ENCODE measurements around the gene ZBTB49.
"Not testable (repeated sequence)": the region's sequence is repeated elsewhere in the genome, so short reads cannot be mapped to it uniquely, and the experiment has no call there.

The ZBTB49 gene, protein sequence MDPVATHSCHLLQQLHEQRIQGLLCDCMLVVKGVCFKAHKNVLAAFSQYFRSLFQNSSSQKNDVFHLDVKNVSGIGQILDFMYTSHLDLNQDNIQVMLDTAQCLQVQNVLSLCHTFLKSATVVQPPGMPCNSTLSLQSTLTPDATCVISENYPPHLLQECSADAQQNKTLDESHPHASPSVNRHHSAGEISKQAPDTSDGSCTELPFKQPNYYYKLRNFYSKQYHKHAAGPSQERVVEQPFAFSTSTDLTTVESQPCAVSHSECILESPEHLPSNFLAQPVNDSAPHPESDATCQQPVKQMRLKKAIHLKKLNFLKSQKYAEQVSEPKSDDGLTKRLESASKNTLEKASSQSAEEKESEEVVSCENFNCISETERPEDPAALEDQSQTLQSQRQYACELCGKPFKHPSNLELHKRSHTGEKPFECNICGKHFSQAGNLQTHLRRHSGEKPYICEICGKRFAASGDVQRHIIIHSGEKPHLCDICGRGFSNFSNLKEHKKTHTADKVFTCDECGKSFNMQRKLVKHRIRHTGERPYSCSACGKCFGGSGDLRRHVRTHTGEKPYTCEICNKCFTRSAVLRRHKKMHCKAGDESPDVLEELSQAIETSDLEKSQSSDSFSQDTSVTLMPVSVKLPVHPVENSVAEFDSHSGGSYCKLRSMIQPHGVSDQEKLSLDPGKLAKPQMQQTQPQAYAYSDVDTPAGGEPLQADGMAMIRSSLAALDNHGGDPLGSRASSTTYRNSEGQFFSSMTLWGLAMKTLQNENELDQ
- total RNA-seq = 2.4 to 6.7 (median 4.5) reads per million in 17 experiments

DNA sequence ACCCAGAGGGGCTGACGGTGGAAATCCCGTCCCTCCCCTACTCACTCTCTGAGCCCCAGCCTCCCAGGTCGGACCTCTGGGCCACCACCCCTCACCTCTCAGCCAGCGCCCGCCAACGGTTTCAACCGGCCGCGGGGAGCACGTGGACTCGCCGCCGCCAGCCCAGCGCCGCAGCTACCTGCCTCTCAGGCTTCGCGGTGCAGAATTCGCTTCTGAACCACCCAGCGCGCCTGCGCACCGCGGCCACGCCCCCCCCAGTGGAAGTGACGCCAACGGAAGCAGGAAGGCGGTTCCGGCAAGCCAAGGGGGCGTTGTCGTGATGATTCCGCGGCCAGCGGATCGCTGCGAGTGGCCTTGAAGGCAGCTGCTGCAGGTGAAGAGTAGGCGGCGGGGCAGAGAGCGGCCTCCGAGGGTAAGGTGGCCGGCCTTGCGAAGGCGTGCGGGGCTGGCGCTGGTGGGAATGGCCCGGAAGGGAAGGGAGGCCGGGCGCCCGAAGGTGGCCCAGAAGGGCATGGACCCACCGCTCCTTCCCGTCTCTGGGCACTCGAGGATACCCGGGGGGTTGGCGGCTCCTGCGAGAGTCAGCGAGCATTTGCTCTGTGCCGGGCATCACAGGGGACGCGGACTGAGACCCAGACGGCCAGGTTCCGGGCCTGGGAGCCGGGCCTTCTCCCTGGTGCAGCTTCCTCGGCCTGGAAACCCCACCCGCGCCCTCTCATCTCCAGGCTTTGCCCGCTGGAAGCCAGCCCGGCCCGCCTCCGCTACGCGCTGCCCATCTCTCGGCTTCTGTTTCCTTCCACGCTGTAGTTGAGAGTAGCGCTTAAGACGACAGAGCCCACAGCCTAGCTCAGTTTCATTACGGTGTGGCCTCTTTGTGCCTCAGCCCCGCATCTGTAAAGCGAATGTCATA lies at the start of gene ZBTB49, which contains the start of gene LYAR:
Gene ZBTB49, plus strand, starts transcription at position 311 of the 910 bp plus-strand sequence. CDS start 9,695 bp downstream, outside the sequence.
Gene LYAR, minus strand, starts transcription at position 214 of the 910 bp plus-strand sequence. CDS start 6,412 bp downstream, outside the sequence.
- DNase-seq = peak; percentile 92 to 96 (median 95)

DNA sequence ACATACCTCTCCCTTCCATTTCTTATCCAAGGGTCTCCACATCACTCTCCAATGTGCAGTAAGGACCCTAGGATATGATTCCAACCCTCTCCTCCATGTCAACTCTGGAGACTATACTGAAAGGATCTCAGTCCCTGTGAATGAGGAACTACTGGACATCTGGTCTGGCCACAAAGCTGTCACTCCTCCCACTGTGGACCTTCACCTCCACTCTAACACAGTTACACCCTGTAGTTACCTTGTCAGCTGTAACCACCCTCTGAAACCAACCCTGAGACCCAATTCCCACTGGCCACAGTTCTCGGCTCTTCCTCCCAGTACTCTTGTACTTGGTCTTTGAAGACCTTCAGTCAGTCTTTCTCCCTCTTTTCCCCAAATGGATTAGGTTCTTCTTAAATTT lies 44.9 kb upstream of the ZBTB49 start:
- DNase-seq = peak in 1 of 4 experiments; percentile 45

DNA sequence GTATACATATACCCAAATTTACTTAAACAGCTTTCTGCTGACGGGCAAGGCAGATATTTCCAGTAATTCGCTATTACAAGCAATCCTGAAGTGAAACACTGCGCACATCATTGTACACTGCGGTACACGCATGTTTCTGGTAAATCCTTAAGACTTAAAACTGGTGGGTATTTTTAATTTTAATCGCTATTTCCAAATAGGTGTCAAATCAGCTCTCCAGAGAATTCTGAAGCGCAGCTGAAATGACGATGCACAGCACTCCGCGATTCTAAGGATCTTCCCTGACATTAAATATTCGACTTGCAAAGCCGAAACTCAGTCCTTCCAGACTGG lies 42.4 kb upstream of the ZBTB49 start:
- no peak for DNase-seq

DNA sequence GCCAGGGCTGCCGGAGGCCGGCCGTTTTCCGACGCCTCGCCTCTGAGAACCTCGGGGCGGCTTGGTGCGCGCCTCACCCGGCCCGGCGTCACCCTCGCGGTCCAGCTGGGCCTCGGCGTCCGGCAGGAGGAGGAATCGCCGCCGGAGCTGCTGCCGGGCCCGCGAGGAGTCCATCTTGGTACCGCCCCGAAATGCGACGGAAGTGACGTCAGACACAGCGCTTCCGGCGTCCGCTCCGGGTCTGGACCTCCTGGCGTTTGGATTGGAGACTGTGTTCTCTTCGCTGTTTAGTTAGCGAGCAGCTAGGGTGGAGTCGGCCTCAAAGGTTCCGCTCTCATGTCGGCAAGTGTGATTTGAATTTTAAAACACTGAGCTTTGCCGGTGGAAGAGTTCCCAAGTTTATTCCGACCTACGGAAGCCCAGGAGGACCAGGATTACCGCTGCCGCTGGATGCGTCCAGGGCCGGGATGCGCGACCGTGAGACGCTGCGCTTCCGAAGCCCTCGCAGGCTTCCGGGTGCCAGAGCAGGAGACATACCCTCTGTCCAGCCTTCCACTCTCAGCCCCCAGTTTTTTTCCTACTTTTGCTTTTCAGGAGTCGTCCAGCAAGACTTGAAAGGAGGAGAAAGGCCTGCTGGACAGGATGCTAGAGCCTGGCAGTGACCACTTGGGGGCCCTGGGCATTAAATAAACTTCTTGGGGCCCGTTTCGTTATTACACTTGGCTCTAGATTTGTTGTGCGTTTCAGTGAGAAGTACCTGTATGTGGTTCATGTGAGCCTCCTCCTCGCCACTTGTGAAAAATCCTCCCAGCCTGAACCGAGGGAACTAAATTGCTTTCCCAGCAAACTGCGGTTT lies 41.8 kb upstream of the ZBTB49 start, which contains the start of gene TMEM128:
Gene TMEM128, minus strand, starts transcription at position 195 of the 856 bp plus-strand sequence. Its CDS starts 21 bp downstream, at position 174.
- peak; percentile 94 to 96 (median 96) for DNase-seq

DNA sequence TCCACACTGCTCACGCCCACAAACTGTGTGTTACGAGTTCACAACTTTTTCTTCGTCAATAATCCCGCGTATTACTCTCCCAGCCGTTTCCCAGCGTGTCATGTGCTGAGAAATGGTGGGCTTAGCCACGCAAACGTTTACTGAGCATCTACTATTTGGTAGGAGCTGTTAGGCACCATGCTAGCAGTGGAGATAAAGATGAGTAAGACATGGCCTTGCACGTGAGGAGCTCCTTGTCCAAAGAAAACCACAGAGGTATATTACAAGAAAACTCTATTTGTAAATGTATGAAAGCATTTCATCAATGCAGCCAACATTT lies 41.2 kb upstream of the ZBTB49 start:
- DNase-seq = peak in 1 of 4 experiments; percentile 29

DNA sequence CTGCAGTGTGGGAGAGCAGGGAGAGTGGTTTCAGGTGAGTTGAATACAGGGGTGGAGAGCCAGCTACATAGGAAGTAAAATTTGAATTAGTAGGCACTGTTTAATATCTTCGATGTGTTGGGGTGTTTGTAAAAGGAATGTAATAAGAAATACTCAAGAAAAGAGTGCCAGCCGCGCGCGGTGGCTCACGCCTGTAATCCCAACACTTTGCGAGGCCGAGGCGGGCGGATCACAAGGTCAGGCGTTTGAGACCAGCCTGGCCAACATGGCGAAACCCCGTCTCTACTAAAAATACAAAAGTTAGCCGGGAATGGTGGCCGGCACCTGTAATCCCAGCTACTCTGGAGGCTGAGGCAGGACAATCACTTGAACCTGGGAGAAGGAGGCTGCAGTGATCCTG lies 40.7 kb upstream of the ZBTB49 start:
- DNase-seq = not testable (repeated sequence)

DNA sequence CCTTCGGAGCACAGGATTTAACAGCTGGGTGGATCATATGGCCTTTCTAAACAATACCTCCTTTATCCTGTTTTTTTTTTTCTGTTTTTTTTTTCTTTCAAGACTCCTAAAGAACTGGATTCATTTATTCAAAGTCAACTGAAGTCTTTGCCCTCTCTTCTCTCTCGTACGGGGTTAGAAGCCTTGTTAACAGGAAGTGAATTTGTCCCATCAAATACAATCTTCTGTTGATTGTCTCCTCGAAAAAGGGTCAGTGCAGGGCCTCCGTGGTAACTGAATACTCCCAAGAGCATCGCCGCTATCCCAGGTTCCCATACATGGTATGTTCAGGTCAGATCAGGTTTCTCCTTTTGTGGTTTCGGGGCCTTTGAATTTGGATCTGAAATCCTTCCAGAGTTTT lies 40.2 kb upstream of the ZBTB49 start:
- DNase-seq = no peak

DNA sequence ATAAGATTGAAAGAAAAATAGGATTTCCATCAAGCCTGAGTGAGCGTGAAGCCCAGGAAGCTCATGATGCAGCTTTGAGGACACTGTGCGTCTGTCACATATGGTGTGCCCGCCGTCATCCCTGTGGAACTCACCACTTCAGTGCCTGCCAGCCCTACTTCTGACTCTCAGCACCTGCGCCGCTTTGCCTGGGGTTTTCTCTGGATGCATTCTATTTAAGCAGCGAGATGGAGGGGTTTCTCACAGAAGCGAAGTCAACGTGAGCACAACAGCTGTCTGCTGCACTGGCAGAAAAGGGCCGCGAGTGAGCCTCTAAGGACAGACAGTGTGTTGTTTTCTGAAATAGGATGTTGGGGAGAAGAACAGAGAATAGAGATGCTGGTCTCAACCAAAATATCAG lies 35.9 kb upstream of the ZBTB49 start:
- no peak for DNase-seq

DNA sequence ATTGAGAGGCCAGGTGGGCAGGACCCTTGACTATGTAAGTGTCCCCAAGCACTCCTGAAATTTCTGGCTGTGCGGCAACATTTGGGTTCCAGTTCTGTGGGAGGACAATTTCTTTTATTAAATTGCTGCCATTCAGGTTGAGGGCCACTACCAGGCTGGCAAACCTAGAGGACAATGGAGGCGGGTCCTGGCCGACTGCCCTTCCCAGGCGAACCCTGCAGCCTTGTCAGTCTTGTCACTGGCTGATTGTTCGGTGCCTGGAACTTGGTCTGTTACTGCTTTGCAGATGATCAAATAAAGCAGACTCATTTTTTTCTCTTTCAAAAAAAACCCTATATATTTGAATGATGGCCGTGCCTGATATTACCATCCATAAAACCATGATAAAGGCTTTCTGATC lies 35.4 kb upstream of the ZBTB49 start:
- DNase-seq = no peak

DNA sequence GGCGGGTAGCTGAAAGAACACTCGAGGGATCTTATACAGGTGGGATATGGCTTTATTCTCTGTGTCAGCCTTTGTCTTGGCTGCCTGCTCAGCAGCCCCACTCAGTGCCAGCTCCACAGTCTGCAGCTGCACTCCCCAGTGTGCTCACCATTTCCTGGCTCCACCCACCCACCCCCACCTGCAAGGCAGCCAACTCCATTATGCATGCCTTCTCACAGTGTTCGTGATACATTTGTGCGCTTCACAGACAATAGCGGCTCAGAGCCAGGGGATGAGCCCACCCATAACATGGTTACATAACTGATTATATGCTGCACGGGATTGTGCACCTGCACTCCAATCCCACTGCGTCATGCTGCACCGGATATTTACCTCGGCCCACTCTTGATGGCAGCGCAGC lies 33.3 kb upstream of the ZBTB49 start:
- DNase-seq = no peak

DNA sequence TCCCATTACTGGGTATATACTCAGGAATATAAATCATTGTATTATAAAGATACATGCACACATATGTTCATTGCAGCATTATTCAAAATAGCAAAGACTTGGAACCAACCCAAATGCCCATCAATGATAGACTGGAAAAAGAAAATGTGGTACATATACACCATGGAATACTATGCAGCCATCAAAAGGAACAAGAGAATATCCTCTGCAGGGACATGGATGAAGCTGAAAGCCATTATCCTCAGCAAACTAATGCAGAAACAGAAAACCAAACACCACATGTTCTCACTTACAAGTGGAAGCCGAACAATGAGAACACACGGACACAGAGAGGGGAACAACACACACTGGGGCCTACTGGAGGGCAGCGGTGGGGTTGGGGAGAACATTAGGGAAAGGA lies 32.3 kb upstream of the ZBTB49 start:
- DNase-seq = not testable (repeated sequence)

DNA sequence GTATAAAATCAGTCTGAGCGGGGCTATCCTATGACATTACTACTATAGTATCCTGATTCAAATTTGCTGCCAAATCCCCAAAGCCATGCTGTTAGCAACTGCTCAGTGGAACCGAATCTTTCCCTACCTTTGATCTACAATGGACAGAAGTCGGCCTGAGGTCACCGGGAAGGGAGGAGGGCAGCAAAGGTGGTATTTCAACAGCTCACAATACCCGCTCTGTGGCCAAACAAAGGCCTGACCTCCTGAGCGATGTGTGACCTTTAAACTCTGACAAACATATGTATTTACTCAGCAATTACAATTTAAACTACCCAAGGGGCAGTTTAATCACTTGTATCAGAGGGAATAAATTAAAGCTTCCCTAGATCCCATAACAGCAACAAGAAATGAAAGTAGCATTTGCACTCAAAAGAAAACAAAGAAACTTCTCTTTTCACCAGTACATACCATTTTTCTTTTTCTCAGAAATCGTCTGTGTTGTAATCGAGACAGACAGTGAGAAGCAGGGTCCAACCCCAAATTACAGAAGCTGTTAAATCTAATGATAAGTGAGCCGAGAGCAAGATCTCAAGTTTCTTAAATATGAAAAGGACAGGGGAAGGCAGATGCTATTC lies 30.5 kb upstream of the ZBTB49 start:
- DNase-seq = no peak

DNA sequence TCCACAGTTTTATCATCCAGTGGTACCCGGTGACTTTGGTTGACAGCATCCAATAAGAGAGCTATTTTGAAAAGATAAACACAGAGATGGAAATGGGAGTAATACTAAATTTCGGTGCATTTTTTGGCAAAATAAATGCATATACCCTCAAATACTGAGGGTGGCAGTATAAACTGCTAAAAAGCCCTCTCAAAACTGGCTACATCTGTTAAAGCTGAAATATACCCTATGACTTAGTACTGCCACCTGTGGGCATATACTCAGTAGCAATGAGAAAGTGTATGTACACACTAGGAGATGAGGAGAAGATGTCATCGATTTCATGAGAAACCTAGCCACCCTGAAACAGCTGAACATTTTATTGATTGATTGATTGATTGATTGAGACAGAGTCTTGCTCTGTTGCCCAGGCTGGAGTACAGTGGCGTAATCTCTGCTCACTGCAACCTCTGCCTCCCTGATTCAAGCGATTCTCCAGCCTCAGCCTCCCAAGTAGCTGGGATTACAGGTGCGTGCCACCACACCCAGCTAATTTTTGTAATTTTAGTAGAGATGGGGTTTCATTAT lies 29.8 kb upstream of the ZBTB49 start:
- DNase-seq = peak; percentile 19 to 75 (median 52)

DNA sequence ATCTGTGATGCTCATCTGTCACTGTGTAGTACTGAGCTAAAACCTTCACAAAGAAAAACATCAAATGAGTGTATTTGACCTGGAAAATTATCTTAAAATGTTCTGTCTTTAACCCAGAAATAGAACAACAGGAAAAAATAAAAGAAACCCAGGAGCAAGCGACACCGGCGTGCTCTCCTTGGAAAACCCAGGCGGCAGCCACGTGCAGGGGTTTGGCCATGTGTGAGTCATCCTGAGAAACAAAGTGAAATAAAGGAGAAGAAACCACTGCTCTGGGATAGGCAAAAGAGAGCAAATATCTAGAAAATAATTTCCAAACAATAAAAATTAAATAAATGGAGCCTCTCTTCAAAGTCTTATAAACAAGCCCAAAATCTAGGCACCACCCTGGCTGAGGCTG lies 22.1 kb upstream of the ZBTB49 start:
- peak; percentile 19 to 59 (median 45) for DNase-seq

DNA sequence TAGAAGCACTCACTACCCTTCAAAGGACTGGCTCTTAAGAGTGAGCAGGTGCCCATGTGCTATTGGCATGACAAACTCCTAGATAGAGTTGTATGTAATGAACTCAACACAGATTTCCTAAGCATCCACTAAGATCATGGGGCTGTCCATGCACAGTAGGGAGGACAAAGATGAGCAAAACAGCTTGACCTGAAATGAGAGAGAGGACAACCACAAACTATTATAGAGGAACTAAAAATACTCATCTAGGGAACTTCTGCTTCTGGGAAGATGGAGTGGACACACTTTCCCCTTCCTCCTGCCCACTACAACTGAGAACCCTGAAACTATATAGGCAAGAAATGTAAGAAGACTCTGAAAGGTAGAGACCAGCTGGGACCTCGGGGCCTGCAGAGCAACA lies 21.3 kb upstream of the ZBTB49 start:
- peak; percentile 63 to 88 (median 74) for DNase-seq

DNA sequence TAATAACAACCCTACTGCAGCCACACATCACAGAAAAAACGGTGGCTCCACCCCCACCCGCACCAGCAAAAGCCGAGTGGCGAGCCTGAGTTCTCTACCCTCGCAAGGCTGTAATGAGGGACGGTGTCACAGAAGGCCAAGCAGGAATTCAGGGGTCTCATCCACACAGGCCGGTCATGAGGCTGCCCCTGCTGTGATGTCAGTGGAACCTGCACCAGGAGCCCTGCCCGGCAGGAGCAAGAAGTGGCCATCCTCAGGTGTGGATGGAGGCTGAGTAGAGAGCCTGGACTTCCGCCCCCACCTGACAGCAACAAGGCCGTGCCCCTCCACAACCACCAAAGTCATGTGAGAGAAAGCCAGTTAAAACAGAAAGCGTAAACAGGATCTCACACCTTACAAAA lies 20.7 kb upstream of the ZBTB49 start:
- DNase-seq = no peak

DNA sequence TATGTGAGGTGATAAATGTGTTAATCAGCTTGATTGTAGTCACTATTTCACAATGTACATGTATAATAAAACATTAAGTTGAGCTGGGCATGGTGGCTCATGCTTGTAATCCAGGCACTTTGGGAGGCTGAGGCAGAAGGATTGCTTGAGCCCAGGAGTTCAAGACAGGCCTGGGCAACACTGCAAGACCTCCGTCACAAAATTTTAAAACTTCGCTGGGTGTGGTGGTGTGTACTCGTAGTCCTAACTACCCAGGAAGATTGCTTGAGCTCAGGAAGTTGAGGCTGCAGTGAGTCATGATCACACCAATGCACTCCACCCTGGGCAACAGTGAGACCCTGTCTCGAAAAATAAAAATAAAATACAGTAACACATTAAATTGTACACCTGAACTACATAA lies 20.2 kb upstream of the ZBTB49 start:
- peak; percentile 48 to 76 (median 69) for DNase-seq

DNA sequence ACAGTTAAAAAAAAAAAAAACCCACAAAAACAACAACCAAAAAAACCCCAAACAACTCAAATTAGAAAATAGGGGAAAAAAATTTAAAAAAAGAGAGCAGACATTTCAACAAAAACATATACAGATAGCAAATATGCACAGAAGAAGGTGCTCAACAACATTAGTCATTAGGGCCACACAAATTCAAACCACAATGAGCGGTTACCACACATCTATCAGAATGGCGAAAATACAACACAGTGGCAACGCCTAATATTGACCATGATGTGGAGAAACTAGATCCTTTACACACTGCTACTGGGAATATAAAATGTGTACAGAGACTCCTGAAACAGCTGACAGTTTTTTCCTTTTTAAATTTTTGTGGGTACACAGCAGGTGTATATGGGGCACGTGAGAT lies 19.5 kb upstream of the ZBTB49 start:
- DNase-seq = peak; percentile 12 to 47 (median 22)

DNA sequence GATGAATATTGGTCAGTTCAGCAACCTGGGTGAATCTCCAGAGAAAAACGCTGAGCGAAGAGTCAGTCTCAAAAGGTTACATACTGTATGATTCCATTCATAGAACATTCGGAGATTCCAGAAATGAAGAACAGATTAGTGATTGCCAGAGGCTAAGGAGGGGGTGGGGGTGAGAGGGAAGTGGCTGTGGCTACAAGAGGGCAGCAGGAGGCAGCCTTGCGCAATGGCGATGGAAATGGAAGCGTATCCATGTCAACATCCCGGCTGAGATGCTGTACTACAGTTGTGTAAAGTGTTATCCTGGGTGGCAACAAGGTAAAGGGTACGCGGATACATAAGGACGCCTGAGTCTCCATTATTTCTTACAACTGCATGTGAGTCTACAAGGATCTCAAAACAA lies 18.1 kb upstream of the ZBTB49 start:
- peak; percentile 26 to 65 (median 44) for DNase-seq

DNA sequence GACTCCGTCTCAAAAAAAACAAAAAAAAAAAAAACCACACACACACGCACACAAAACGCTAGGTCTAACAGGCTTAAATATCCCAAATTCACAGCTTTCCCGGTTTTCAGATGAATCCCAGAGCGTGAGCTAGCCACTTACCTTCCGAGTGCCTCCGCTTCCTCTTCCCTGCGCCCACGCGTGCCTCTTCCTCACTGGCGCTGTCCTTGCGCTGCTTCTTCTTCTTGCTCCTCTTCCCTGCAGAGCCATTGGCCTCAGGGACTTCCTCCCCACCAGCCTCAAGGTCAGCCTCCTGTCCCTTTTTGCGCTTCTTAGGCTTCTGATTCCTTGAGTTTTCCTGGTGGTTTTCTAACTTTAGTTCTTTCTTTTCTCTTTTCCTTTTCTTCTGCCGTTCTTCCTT lies 15.8 kb upstream of the ZBTB49 start:
- DNase-seq = no peak

DNA sequence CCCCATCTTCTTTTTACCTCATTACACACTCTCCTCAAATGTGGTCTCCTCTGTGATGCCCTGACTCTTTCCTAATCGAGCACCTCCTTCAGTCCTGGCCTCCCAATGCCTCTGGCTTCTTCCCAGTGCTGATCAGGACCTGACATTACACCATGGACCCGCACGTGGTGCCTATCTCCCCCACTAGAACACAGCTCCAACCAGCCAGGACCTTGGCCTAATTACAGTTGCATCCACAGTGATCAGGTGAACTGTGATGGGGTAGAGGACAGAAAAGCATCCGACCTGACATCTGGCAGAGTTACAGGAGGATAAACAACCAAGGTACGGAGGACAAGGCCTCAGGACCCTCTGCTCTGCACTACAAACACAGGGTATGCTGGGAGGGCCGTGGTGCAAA lies 12.5 kb upstream of the ZBTB49 start:
- DNase-seq = no peak

Data from suppressor macrophage (primary cell).